ENCODE measurements around the gene PDE6B. TPM values are rescaled to one million over a fixed set of nuclear protein-coding genes. Genes with fewer than 3 reads are reported as not detected.
A peak's percentile ranks its signal among the peaks of the same experiment; 100 is the strongest.

The PDE6B gene
- total RNA-seq, 4 donors from 2014 or later = 6.4 to 26.4 (median 14.4) TPM

GRCh38 chr4:661881-662761 is 36.7 kb downstream of the PDE6B start:
- Histone ChIP-seq H3K9me3 (no peaks in the 10 kb centered on the region), H3K4me3 (replicated peaks in 1 of 3) (no peak overlapping the region), H3K36me3 (no peaks in the 10 kb centered on the region), H3K4me1 (peaks cover 0 to 12% of the 10 kb centered on the region in 2 donors), H3K27me3 (no peaks in the 10 kb centered on the region), H3K27ac (no peak overlapping the region)
- DNase-seq = no peak
- intact Hi-C loops (cut with DNase I) = no loop called here
- TF ChIP-seq, protein P1, sequence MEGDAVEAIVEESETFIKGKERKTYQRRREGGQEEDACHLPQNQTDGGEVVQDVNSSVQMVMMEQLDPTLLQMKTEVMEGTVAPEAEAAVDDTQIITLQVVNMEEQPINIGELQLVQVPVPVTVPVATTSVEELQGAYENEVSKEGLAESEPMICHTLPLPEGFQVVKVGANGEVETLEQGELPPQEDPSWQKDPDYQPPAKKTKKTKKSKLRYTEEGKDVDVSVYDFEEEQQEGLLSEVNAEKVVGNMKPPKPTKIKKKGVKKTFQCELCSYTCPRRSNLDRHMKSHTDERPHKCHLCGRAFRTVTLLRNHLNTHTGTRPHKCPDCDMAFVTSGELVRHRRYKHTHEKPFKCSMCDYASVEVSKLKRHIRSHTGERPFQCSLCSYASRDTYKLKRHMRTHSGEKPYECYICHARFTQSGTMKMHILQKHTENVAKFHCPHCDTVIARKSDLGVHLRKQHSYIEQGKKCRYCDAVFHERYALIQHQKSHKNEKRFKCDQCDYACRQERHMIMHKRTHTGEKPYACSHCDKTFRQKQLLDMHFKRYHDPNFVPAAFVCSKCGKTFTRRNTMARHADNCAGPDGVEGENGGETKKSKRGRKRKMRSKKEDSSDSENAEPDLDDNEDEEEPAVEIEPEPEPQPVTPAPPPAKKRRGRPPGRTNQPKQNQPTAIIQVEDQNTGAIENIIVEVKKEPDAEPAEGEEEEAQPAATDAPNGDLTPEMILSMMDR (IDR thresholded peaks at IDR 0.05) = no peak
- TF ChIP-seq POLR2A (IDR thresholded peaks at IDR 0.05) = no peak
- 97% methylated on average over 24 to 42 of the region's 42 CpGs for WGBS, 2 donors

DNA sequence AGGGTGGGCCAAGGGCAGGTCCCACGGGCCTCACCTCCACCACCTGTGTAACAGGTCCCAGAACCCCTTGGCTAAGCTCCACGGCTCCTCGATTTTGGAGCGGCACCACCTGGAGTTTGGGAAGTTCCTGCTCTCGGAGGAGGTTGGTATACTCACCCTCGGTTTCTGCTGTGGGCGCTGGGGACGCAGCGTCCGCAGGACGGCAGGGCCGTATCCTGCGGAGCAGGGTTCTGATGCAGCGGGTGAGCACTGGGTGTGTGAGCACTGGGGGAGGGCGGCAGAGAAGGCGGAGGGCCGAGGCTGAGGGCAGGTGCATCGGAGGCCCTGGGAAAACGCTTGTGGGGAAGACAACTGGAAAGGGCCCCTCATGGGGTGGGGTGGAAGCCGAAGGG is 37.7 kb downstream of the PDE6B start:
- Histone ChIP-seq H3K27ac (peak overlapping the region in 1 of 3 donors; percentile 46), H3K9me3 (no peaks in the 10 kb centered on the region), H3K4me3 (replicated peaks in 1 of 3) (peak overlapping the region; percentile 41 to 97 (median 75)), H3K36me3 (no peaks in the 10 kb centered on the region), H3K4me1 (peaks cover 0 to 12% of the 10 kb centered on the region in 2 donors), H3K27me3 (no peaks in the 10 kb centered on the region)
- WGBS, 2 donors = 57 to 58% methylated on average over 20 of the region's 20 CpGs
- TF ChIP-seq POLR2A (IDR thresholded peaks at IDR 0.05) = no peak
- TF ChIP-seq, protein P1 (IDR thresholded peaks at IDR 0.05) = no peak
- no peak for DNase-seq
- intact Hi-C loops (cut with DNase I) = no loop called here

GRCh38 chr4:663438-664428 is 38.4 kb downstream of the PDE6B start:
- Histone ChIP-seq H3K27ac (peak overlapping the region in 2 of 3 donors; percentile 41 to 46), H3K36me3 (no peaks in the 10 kb centered on the region), H3K9me3 (no peaks in the 10 kb centered on the region), H3K4me1 (peaks cover 0 to 12% of the 10 kb centered on the region in 2 donors), H3K4me3 (replicated peaks in 1 of 3) (peak overlapping the region; percentile 41 to 97 (median 75)), H3K27me3 (no peaks in the 10 kb centered on the region)
- WGBS, 2 donors = 3 to 9% methylated on average over 17 to 19 of the region's 80 CpGs
- peak; percentile 83 for DNase-seq
- intact Hi-C loops (cut with DNase I) = no loop called here
- TF ChIP-seq, protein P1 (IDR thresholded peaks at IDR 0.05) = no peak
- peak in 1 of 2 donors; percentile 48 for TF ChIP-seq POLR2A (IDR thresholded peaks at IDR 0.05)

GRCh38 chr4:664713-665231 is 39.4 kb downstream of the PDE6B start:
- Histone ChIP-seq H3K9me3 (no peaks in the 10 kb centered on the region), H3K4me3 (replicated peaks in 1 of 3) (no peak overlapping the region), H3K4me1 (peaks cover 0 to 12% of the 10 kb centered on the region in 2 donors), H3K27me3 (no peaks in the 10 kb centered on the region), H3K27ac (no peak overlapping the region), H3K36me3 (no peaks in the 10 kb centered on the region)
- no peak for DNase-seq
- intact Hi-C loops (cut with DNase I) = no loop called here
- WGBS, 2 donors = 94 to 95% methylated on average over 11 to 23 of the region's 24 CpGs
- TF ChIP-seq, protein P1 (IDR thresholded peaks at IDR 0.05) = no peak
- TF ChIP-seq POLR2A (IDR thresholded peaks at IDR 0.05) = no peak

All from thyroid gland (tissue), 4 donors.